Epithelial cell of proximal tubule (primary cell): ENCODE results near the gene XPNPEP2. TPM values are rescaled to one million over a fixed set of nuclear protein-coding genes. Genes with fewer than 3 reads are reported as not detected.

Experiments used
- DNase-seq: peaks from one replicate; pipeline ENCODE4 v3.0.0-alpha.2; 2011; ENCODE audit warnings: low read depth
- H3K4me3 ChIP-seq: 2 replicates; pipeline ENCODE4 v1.5.1; 2011; ENCODE audit warnings: low read depth, mild to moderate bottlenecking, low read length
- CTCF ChIP-seq: conservative IDR thresholded peaks from 2 replicates; pipeline ENCODE4 v1.5.1; 2012; ENCODE audit warnings: low read depth, mild to moderate bottlenecking, low read length
- total RNA-seq: library from RNA; depleted of rRNA; stranded (reverse); fragments of >200 nt; gene quantifications from 2 replicates; pipeline ENCODE4 v1.2.3, GENCODE V29; 2015

Gene XPNPEP2
- total RNA-seq, 1 donor from 2014 or later: not detected

DNA sequence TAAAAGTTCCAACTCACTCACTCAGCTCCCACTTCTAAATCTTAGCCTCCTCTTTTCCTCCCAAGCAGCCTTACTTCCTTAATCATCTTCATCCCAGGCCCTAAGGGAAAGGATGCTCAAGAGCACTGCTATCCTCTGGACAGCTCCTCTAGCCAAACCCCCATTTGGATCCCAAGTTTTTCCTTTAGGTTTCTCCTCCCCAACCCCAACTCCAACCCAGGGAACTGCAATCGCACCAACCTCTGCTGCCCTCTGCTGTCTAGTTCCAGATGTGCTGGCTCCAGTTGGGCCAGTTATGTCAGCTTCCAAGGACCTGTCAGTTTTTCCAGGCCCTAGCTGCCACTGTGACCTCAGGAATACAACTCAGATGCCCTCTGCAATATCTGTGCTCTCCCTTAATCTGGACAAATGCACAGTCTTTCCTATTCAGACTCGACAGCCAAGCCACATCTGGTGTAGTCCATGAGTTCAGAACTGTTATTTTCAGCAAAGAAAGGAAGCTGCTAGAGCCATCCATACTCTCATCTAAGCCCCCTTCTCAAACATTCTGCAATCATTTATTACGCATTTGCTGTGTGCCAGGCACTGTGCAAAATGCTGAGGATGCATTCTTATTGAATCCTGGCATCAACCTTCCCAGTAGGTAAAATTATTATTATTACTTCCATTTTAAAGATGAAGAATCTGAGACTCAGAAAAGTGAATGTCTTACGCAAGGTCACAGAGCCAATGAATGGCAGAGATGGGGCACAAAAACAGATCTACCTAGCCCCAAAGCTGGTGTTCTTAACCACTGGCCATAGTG, 12.3 kb upstream of the XPNPEP2 start:
- DNase-seq: no peak
- peak; percentile 77 for TF ChIP-seq CTCF
- H3K4me3 ChIP-seq: no peak overlapping the region

- H3K4me3 ChIP-seq: no peak overlapping the region
- no peak for TF ChIP-seq CTCF
- no peak for DNase-seq
These were observed 10.7 kb upstream of the XPNPEP2 start for GRCh38 chrX:129728061-129728460.

DNA sequence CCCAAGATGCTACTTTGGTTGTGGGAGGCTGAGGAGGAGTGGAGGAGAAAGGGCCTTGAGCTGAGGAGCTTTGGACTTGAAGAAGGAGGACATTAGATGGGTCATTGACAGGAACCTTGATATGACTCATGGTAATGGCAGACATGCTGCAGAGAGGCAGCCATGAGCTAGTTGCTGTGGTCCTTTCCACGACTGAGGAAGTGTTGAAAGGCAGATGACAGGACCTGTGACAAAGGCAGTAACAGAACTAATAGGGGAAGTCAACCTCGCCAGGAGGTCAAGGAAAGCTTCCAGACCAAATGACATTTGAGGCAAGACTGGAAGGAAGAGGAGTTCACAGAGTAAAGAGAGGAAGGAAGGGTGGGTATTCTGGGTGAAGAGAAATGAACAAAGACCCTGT, 7.6 kb upstream of the XPNPEP2 start:
- H3K4me3 ChIP-seq: no peak overlapping the region
- no peak for DNase-seq
- TF ChIP-seq CTCF: no peak

- no peak overlapping the region for H3K4me3 ChIP-seq
- DNase-seq: no peak
- no peak for TF ChIP-seq CTCF
These were observed 5.9 kb upstream of the XPNPEP2 start for GRCh38 chrX:129732857-129733256.

- TF ChIP-seq CTCF: no peak
- H3K4me3 ChIP-seq: no peak overlapping the region
- DNase-seq: no peak
These were observed 5.4 kb upstream of the XPNPEP2 start for GRCh38 chrX:129733335-129733734.

- no peak for TF ChIP-seq CTCF
- no peak for DNase-seq
- no peak overlapping the region for H3K4me3 ChIP-seq
These were observed 2.3 kb upstream of the XPNPEP2 start for GRCh38 chrX:129736491-129736890.

DNA sequence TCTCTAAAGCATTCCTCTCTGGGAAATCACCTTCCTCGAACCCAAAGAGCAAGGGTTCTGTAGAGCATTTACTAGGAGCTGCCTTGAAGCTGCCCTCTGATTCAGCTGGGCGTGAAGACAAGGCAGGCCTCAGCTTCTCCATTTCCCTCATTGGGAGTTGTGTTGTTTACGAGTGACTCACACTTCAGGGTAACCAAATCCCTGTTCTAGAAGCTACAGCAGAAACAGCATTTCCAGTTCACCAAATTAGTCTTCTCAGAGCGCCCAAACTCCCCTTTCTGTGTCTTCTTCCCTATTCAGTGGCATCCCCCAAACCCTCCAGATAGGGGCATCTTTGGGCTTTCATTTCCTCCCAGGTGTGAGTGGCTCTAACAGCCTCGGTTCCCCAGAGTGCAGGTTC, 863 bp upstream of the XPNPEP2 start:
- no peak for TF ChIP-seq CTCF
- DNase-seq: no peak
- no peak overlapping the region for H3K4me3 ChIP-seq
